Peyer's patch (tissue), 4 donors: ENCODE data around the gene KDM2B.

Experiments
- POLR2A ChIP-seq, 2 donors: fragments of 450-650 bp; IDR thresholded peaks; one replicate each; pipeline ENCODE4 v1.5.1; 2017; ENCODE audit warnings: antibody characterized with exemption in 2 of 2, mild to moderate bottlenecking in 2 of 2, moderate library complexity in 2 of 2
- TF ChIP-seq, protein P1 (sequence below), 6 experiments: fragments of 450-650 bp in 4 of 6; fragments of 200-600 bp in 2 of 6; sonication (generic) in 1 of 6; IDR thresholded peaks; one replicate each; pipeline ENCODE4 v1.5.1; 2017 to 2019; ENCODE audit warnings: antibody characterized with exemption in 6 of 6, mild to moderate bottlenecking in 3 of 6, moderate library complexity in 1 of 6

DNA sequence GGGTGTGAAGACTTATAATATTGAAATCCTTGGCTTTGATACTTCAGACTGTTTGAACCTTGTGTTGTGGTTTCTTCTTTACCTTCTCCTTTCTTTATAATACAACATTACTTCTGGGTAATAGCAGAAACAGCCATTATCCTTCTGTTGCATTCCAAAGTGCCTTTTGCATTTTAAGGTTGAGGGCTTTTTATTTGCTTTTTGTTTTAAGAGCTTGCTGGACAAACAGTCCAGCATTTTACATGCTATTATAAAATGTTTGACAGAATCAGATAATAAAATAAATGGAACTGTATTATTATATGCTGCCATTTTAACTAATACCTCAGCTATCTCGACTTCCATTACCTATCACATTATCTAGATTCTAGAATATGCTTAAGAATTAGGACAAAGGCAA lies 166.9 kb downstream of the KDM2B start:
- TF ChIP-seq, protein P1, sequence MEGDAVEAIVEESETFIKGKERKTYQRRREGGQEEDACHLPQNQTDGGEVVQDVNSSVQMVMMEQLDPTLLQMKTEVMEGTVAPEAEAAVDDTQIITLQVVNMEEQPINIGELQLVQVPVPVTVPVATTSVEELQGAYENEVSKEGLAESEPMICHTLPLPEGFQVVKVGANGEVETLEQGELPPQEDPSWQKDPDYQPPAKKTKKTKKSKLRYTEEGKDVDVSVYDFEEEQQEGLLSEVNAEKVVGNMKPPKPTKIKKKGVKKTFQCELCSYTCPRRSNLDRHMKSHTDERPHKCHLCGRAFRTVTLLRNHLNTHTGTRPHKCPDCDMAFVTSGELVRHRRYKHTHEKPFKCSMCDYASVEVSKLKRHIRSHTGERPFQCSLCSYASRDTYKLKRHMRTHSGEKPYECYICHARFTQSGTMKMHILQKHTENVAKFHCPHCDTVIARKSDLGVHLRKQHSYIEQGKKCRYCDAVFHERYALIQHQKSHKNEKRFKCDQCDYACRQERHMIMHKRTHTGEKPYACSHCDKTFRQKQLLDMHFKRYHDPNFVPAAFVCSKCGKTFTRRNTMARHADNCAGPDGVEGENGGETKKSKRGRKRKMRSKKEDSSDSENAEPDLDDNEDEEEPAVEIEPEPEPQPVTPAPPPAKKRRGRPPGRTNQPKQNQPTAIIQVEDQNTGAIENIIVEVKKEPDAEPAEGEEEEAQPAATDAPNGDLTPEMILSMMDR (IDR thresholded peaks at IDR 0.05): no peak
- TF ChIP-seq POLR2A (IDR thresholded peaks at IDR 0.05): no peak
